H1 (cell line): ENCODE data around the gene KCTD7. TPM values are rescaled to one million over a fixed set of nuclear protein-coding genes. Genes with fewer than 3 reads are reported as not detected.
"Not testable (repeated sequence)": the region's sequence is repeated elsewhere in the genome, so short reads cannot be mapped to it uniquely, and the experiment has no call there.

Experiments used
- CTCF ChIA-PET: fragments of 300-600 bp; sonication (Branson Sonifier 250); formaldehyde crosslinking; loops from one replicate; lab custom pipeline; 2021; ENCODE audit not compliant: partially characterized antibody; lab: Charles Lee
- POLR2A ChIA-PET: fragments of 300-600 bp; sonication (Branson Sonifier 250); formaldehyde crosslinking; loops from one replicate; lab custom pipeline; 2021; ENCODE audit warnings: inconsistent platforms; ENCODE audit not compliant: partially characterized antibody; lab: Charles Lee
- DNase-seq, 2 experiments: peaks; one replicate each; pipeline versions ENCODE4 v3.0.0 to v3.0.0-alpha.2; 2010 to 2022; ENCODE audit warnings: low spot score in 2 of 2, low read depth in 1 of 2, mixed read lengths in 1 of 2
- FAIRE-seq: peaks from 2 replicates; lab custom pipeline; 2011; peaks lifted over from hg19 to GRCh38; lab: Jason Lieb, UNC
- H2AFZ ChIP-seq: 2 replicates; pipeline ENCODE4 v1.8.1; 2012; ENCODE audit warnings: low read length, inconsistent platforms
- H2AK5ac ChIP-seq: 2 replicates; pipeline ENCODE4 v1.6.1; 2013; ENCODE audit warnings: low read depth, low read length
- H2BK120ac ChIP-seq: replicated peaks from 2 replicates; pipeline ENCODE3; 2013; ENCODE audit warnings: low read depth, low read length, inconsistent platforms
- H2BK12ac ChIP-seq: 2 replicates; pipeline ENCODE4 v1.6.1; 2013; ENCODE audit warnings: low read depth, low read length
- H2BK15ac ChIP-seq: 2 replicates; pipeline ENCODE4 v1.6.1; 2013; ENCODE audit warnings: low read length
- H2BK20ac ChIP-seq: 2 replicates; pipeline ENCODE4 v1.6.1; 2013; ENCODE audit warnings: low read length
- H2BK5ac ChIP-seq: 2 replicates; pipeline ENCODE4 v1.6.1; 2013; ENCODE audit warnings: low read depth, low read length
- H3K14ac ChIP-seq: 2 replicates; pipeline ENCODE4 v1.6.1; 2013; ENCODE audit warnings: inconsistent platforms; ENCODE audit not compliant: insufficient read length
- H3K18ac ChIP-seq: 2 replicates; pipeline ENCODE4 v1.6.1; 2013; ENCODE audit warnings: low read length; ENCODE audit errors: extremely low read depth
- H3K23ac ChIP-seq: 2 replicates; pipeline ENCODE4 v1.6.1; 2013; ENCODE audit warnings: inconsistent platforms; ENCODE audit not compliant: insufficient read length
- H3K23me2 ChIP-seq: 2 replicates; pipeline ENCODE4 v1.6.1; 2013; ENCODE audit warnings: low read depth, low read length
- H3K27ac ChIP-seq: 2 replicates; pipeline ENCODE4 v1.6.1; 2011; ENCODE audit warnings: low read depth, low read length, inconsistent platforms
- H3K27me3 ChIP-seq, 4 experiments: replicated peaks in 1 of 4; 1 replicate in 1 of 4; 2 replicates in 3 of 4; pipeline versions ENCODE4 v1.6.1 to v1.8.1; 2011 to 2013; ENCODE audit warnings: low read length in 3 of 4, mild to moderate bottlenecking in 3 of 4, inconsistent platforms in 2 of 4, mixed read lengths in 2 of 4, moderate library complexity in 1 of 4; ENCODE audit not compliant: control insufficient read depth in 3 of 4, insufficient read depth in 3 of 4; ENCODE audit errors: extremely low read depth in 1 of 4
- H3K36me3 ChIP-seq, 4 experiments: 2 replicates each; pipeline versions ENCODE4 v1.6.1 to v1.8.1; 2011 to 2013; ENCODE audit warnings: mild to moderate bottlenecking in 4 of 4, low read length in 3 of 4, moderate library complexity in 2 of 4, control low read depth in 1 of 4, inconsistent platforms in 1 of 4; ENCODE audit not compliant: insufficient read depth in 4 of 4, control insufficient read depth in 2 of 4
- H3K4ac ChIP-seq: replicated peaks from 2 replicates; pipeline ENCODE3; 2013; ENCODE audit warnings: low read length, low read depth, mixed read lengths, inconsistent platforms; ENCODE audit not compliant: insufficient read length
- H3K4me1 ChIP-seq, 4 experiments: replicated peaks in 1 of 4; 1 replicate in 1 of 4; 2 replicates in 3 of 4; pipeline versions ENCODE4 v1.6.1 to v1.8.1; 2011 to 2013; ENCODE audit warnings: low read length in 3 of 4, inconsistent platforms in 2 of 4, mixed read lengths in 1 of 4; ENCODE audit not compliant: insufficient read depth in 4 of 4, control insufficient read depth in 3 of 4
- H3K4me2 ChIP-seq, 2 experiments: 2 replicates each; pipeline versions ENCODE4 v1.6.1 to v1.8.1; 2011 to 2013; ENCODE audit warnings: low read depth in 2 of 2, low read length in 2 of 2, control low read depth in 1 of 2, inconsistent platforms in 1 of 2, mild to moderate bottlenecking in 1 of 2; ENCODE audit not compliant: insufficient read depth in 1 of 2
- H3K4me3 ChIP-seq, 4 experiments: fragments of 200-600, 300-600 bp in 1 of 4; sonication (generic), shearing (Covaris generic), sonication (Bioruptor Twin) in 1 of 4; 2 replicates each; pipeline versions ENCODE4 v1.5.1 to v1.8.1; 2011 to 2016; ENCODE audit warnings: low read length in 4 of 4, low read depth in 3 of 4, control low read depth in 2 of 4, inconsistent platforms in 2 of 4, mild to moderate bottlenecking in 2 of 4, mixed read lengths in 1 of 4, moderate library complexity in 1 of 4; ENCODE audit not compliant: insufficient read depth in 2 of 4; ENCODE audit errors: extremely low read depth in 1 of 4
- H3K56ac ChIP-seq: replicated peaks from 2 replicates; pipeline ENCODE3; 2013; ENCODE audit warnings: low read depth, mild to moderate bottlenecking, mixed read lengths, low read length, inconsistent platforms; ENCODE audit not compliant: insufficient read length
- H3K79me1 ChIP-seq: 2 replicates; pipeline ENCODE4 v1.6.1; 2013; ENCODE audit warnings: low read depth, low read length, control low read depth
- H3K79me2 ChIP-seq, 2 experiments: 2 replicates each; pipeline versions ENCODE4 v1.6.1 to v1.8.1; 2012 to 2013; ENCODE audit warnings: low read length in 2 of 2, mild to moderate bottlenecking in 2 of 2, inconsistent platforms in 1 of 2; ENCODE audit not compliant: insufficient read depth in 2 of 2, control insufficient read depth in 1 of 2
- H3K9ac ChIP-seq, 4 experiments: replicated peaks in 1 of 4; 1 replicate in 1 of 4; 2 replicates in 3 of 4; pipeline versions ENCODE4 v1.6.1 to v1.8.1; 2011 to 2013; ENCODE audit warnings: low read depth in 3 of 4, low read length in 3 of 4, control low read depth in 2 of 4, mild to moderate bottlenecking in 2 of 4, moderate library complexity in 2 of 4, inconsistent platforms in 1 of 4; ENCODE audit errors: extremely low read depth in 1 of 4
- H3K9me3 ChIP-seq, 2 experiments: 2 replicates each; pipeline versions ENCODE4 v1.6.1 to v1.8.1; 2012 to 2013; ENCODE audit warnings: mild to moderate bottlenecking in 2 of 2, moderate library complexity in 2 of 2, control low read depth in 1 of 2, inconsistent platforms in 1 of 2, low read depth in 1 of 2, low read length in 1 of 2, mixed read lengths in 1 of 2; ENCODE audit not compliant: insufficient read depth in 2 of 2
- H4K20me1 ChIP-seq, 2 experiments: replicated peaks in 1 of 2; 2 replicates each; pipeline versions ENCODE3 to v1.8.1; 2011 to 2013; ENCODE audit warnings: inconsistent platforms in 2 of 2, low read length in 2 of 2, mild to moderate bottlenecking in 1 of 2; ENCODE audit not compliant: insufficient read depth in 2 of 2, control insufficient read depth in 1 of 2
- H4K5ac ChIP-seq: 2 replicates; pipeline ENCODE4 v1.6.1; 2013; ENCODE audit warnings: low read length, low read depth, mixed read lengths, inconsistent platforms; ENCODE audit not compliant: insufficient read length
- H4K8ac ChIP-seq: 2 replicates; pipeline ENCODE4 v1.8.0; 2013; ENCODE audit warnings: mild to moderate bottlenecking, moderate library complexity, low read length, inconsistent platforms; ENCODE audit not compliant: insufficient read depth; ENCODE audit errors: extremely low read depth
- H4K91ac ChIP-seq: replicated peaks from 2 replicates; pipeline ENCODE3; 2013; ENCODE audit warnings: low read length, mixed read lengths, inconsistent platforms; ENCODE audit not compliant: insufficient read length
- WGBS, 2 experiments: shearing (Covaris generic) in 1 of 2; methylation state at CpG; one replicate each; pipeline versions ENCODE4 v1.1.6 to v1.1.7; 2013 to 2015; ENCODE audit warnings: low lambda C conversion rate in 2 of 2, mixed read lengths in 2 of 2, inconsistent platforms in 1 of 2, low coverage in 1 of 2, missing lambda C conversion rate in 1 of 2; ENCODE audit not compliant: insufficient replicate concordance in 2 of 2, insufficient coverage in 1 of 2, insufficient read length in 1 of 2; ENCODE audit errors: extremely low coverage in 1 of 2, missing lambda C conversion rate in 1 of 2; 5-methylcytosine and 5-hydroxymethylcytosine counted together
- polyA plus RNA-seq, 7 experiments: library from polyadenylated mRNA; depleted of rRNA in 3 of 7; stranded (reverse) in 5 of 7; unstranded in 2 of 7; fragments of >200 nt in 5 of 7; fragments of 200-250 nt in 2 of 7; gene quantifications; 1 replicate in 5 of 7; 2 replicates in 1 of 7; 4 replicates in 1 of 7; pipeline versions ENCODE4 v1.2.1 to v1.2.3, GENCODE V29; 2011 to 2013; ENCODE audit warnings: missing spikeins in 2 of 7, mixed read lengths in 2 of 7
- total RNA-seq: library from RNA; stranded (reverse); fragmentation: NEBNext Ultra II Directional; extraction: Animal tissue kit (Norgen Biotek cat#: 25700); gene quantifications from 2 replicates; pipeline ENCODE4 v1.2.1, GENCODE V29; 2021

Gene KCTD7
- total and polyA plus RNA-seq, 2 of the 8 experiments (the other 6 are each of a cell fraction or from before 2014, with no cell fraction given): 8.6 to 11.9 TPM

- not testable (repeated sequence) for H3K36me3 ChIP-seq, H3K4ac ChIP-seq, H3K23ac ChIP-seq, H4K5ac ChIP-seq, FAIRE-seq, DNase-seq, H3K27me3 ChIP-seq, H4K8ac ChIP-seq, H3K9me3 ChIP-seq, H3K56ac ChIP-seq, H3K18ac ChIP-seq, H2BK15ac ChIP-seq, H2BK20ac ChIP-seq, H2AFZ ChIP-seq, H3K27ac ChIP-seq, H4K91ac ChIP-seq, H3K9ac ChIP-seq, H2BK5ac ChIP-seq, H2AK5ac ChIP-seq, H3K4me1 ChIP-seq, H2BK12ac ChIP-seq, H4K20me1 ChIP-seq, H3K14ac ChIP-seq, H3K23me2 ChIP-seq, H2BK120ac ChIP-seq
- peaks cover 28 to 66% of the 10 kb centered on the region in 2 experiments for H3K79me2 ChIP-seq
- peaks cover 10% of the 10 kb centered on the region for H3K79me1 ChIP-seq
- H3K4me3 ChIP-seq: peak overlapping the region in 2 of 4 experiments; percentile 56 to 87; a peak in 2 of 8 replicates
- peak overlapping the region; percentile 43 to 80; a peak in 3 of 4 replicates for H3K4me2 ChIP-seq
- ChIA-PET CTCF (interaction anchor here (0.7 to 1.7 kb wide), 4 partner anchors 16 to 786 kb away, joined by 3 to 5 read pairs (median 4); no protein-coding TSS in a partner anchor), POLR2A (interaction anchor here (1.0 to 1.7 kb wide), 4 partner anchors 11 to 182 kb away, joined by 3 to 7 read pairs (median 6); no protein-coding TSS in a partner anchor)
- 89% methylated on average over 11 of the region's 11 CpGs; no CpG with 5 or more reads in 1 of the 2 experiments for WGBS, 2 experiments
These were observed 38.2 kb upstream of the KCTD7 start for GRCh38 chr7:66590302-66591057.
